ENCODE data around the gene CCDC188. TPM values are rescaled to one million over a fixed set of nuclear protein-coding genes. Genes with fewer than 3 reads are reported as not detected.
A peak's percentile ranks its signal among the peaks of the same experiment; 100 is the strongest.

The CCDC188 gene
- total RNA-seq, 1 experiment from 2014 or later = not detected

- Histone ChIP-seq H2AK5ac (ENCODE audit: insufficient read length, low read length) (no peak overlapping the region), H3K4me1 (ENCODE audit: insufficient read depth, low read length) (no peaks in the 10 kb centered on the region), H2BK12ac (ENCODE audit: insufficient read length, low read depth, low read length) (no peak overlapping the region), H2AFZ (ENCODE audit: low read length) (no peak overlapping the region), H4K91ac (ENCODE audit: insufficient read length, low read depth, low read length) (no peak overlapping the region), H2BK5ac (ENCODE audit: insufficient read length, low read length) (no peak overlapping the region), H3K4me2 (ENCODE audit: insufficient read depth, insufficient read length, low read length) (no peak overlapping the region), H3K4ac (ENCODE audit: low read depth, low read length) (no peak overlapping the region), H2BK15ac (ENCODE audit: low read depth, low read length) (no peak overlapping the region), H3T11ph (ENCODE audit: low read length) (no peak overlapping the region), H3K27me3 (ENCODE audit: insufficient read depth, low read length) (no peaks in the 10 kb centered on the region), H3K56ac (ENCODE audit: insufficient read length, low read depth, low read length) (no peak overlapping the region), H3K27ac (ENCODE audit: insufficient read length, low read depth, low read length) (no peak overlapping the region), H3K18ac (ENCODE audit: insufficient read length, low read depth, low read length) (no peak overlapping the region), H3K79me1 (ENCODE audit: insufficient read depth, low read depth, low read length, poor library complexity, severe bottlenecking) (peaks cover 3% of the 10 kb centered on the region), H3K23me2 (ENCODE audit: insufficient read length, low read depth, low read length, poor library complexity, severe bottlenecking) (peaks cover 4% of the 10 kb centered on the region), H4K8ac (replicated peaks; ENCODE audit: insufficient read length, low read depth, low read length) (no peak overlapping the region), H3K79me2 (ENCODE audit: insufficient read depth, low read length) (peaks cover under 1% of the 10 kb centered on the region; the same call in 1 of the 2 replicates), H3K9me3 (ENCODE audit: control insufficient read depth, low read depth, low read length) (no peaks in the 10 kb centered on the region), H3K23ac (ENCODE audit: insufficient read length, low read depth, low read length) (no peak overlapping the region), H4K5ac (ENCODE audit: insufficient read length, low read depth, low read length) (no peak overlapping the region), H4K20me1 (ENCODE audit: control insufficient read depth, insufficient read depth, insufficient read length) (peaks cover 2% of the 10 kb centered on the region), H3K9ac (ENCODE audit: extremely low read depth, insufficient read length, low read length) (no peak overlapping the region), H2BK120ac (ENCODE audit: low read depth, low read length, poor library complexity, severe bottlenecking) (no peak overlapping the region), H2BK20ac (ENCODE audit: low read depth, low read length, poor library complexity, severe bottlenecking) (no peak overlapping the region), H3K14ac (ENCODE audit: insufficient read depth, low read length) (no peak overlapping the region)
- TF ChIP-seq CTCF (conservative IDR thresholded peaks at IDR 0.05) = no peak
- no peak for DNase-seq
- Mint-ChIP-seq H3K4me3 (no peak overlapping the region; a peak in 1 of 5 replicates), H3K4me1 (peaks cover 5 to 6% of the 10 kb centered on the region in 2 experiments), H3K9me3 (no peaks in the 10 kb centered on the region), H3K27ac (peak overlapping the region in 2 of 3 experiments; percentile 73 to 82; a peak in 4 of 7 replicates), H3K27me3 (ENCODE audit: low read depth) (no peaks in the 10 kb centered on the region; the same call in 1 of the 2 replicates), H3K36me3 (ENCODE audit: insufficient read depth in 1 of 3, low read depth in 3 of 3) (peaks cover 27 to 54% (median 51%) of the 10 kb centered on the region in 3 experiments; a peak in 6 of 7 replicates)
- WGBS (ENCODE audit: extremely low coverage, insufficient read length, low lambda C conversion rate) = no CpG with 5 or more reads among the region's 15 CpGs
Observed at GRCh38 chr22:20127318-20127868, 23.5 kb downstream of the CCDC188 start.

Data from H9 (cell line).